WERI-Rb-1 (cell line): ENCODE measurements around the gene SEMA4G.

Experiments
- DNase-seq: peaks from one replicate; pipeline ENCODE4 v3.0.0-alpha.2; 2020
- H3K27ac ChIP-seq: fragments of 250-450 bp; sonication (Bioruptor Pico); 2 replicates; pipeline ENCODE4 v1.5.1; 2020; ENCODE audit warnings: mild to moderate bottlenecking, moderate library complexity
- H3K27me3 ChIP-seq: fragments of 250-450 bp; sonication (Bioruptor Pico); 2 replicates; pipeline ENCODE4 v1.5.1; 2021; ENCODE audit warnings: mild to moderate bottlenecking, low read depth, moderate library complexity; ENCODE audit not compliant: insufficient read depth, severe bottlenecking
- H3K36me3 ChIP-seq: fragments of 250-450 bp; sonication (Bioruptor Pico); 2 replicates; pipeline ENCODE4 v1.5.1; 2020; ENCODE audit warnings: mild to moderate bottlenecking, moderate library complexity
- H3K4me3 ChIP-seq: 2 replicates; pipeline ENCODE4 v1.5.1; 2011; ENCODE audit warnings: low read depth, mild to moderate bottlenecking, control low read depth, low read length
- H3K9me3 ChIP-seq: fragments of 250-450 bp; sonication (Bioruptor Pico); 2 replicates; pipeline ENCODE4 v1.5.1; 2021; ENCODE audit warnings: mild to moderate bottlenecking, moderate library complexity; ENCODE audit not compliant: severe bottlenecking
- CTCF ChIP-seq: IDR thresholded peaks from 2 replicates; pipeline ENCODE4 v1.5.1; 2011; ENCODE audit warnings: low read depth, mild to moderate bottlenecking, control low read depth, inconsistent platforms, low read length

The SEMA4G gene

GRCh38 chr10:101018118-101018599 lies 48.9 kb downstream of the SEMA4G start:
- no peak overlapping the region for H3K4me3 ChIP-seq
- H3K9me3 ChIP-seq, result no peaks in the 10 kb centered on the region
- no peak for TF ChIP-seq CTCF
- no peaks in the 10 kb centered on the region for H3K36me3 ChIP-seq
- no peak for DNase-seq
- H3K27ac ChIP-seq, result no peak overlapping the region
- H3K27me3 ChIP-seq, result no peaks in the 10 kb centered on the region

- DNase-seq, result peak; percentile 97
- TF ChIP-seq CTCF, result peak; percentile 95
- Histone ChIP-seq H3K9me3 (no peaks in the 10 kb centered on the region), H3K27me3 (no peaks in the 10 kb centered on the region), H3K4me3 (peak overlapping the region; percentile 11; the same call in 1 of the 2 replicates), H3K36me3 (no peaks in the 10 kb centered on the region), H3K27ac (0 out of 2 replicates have a peak overlapping the region, but pooled peaks have one; percentile 3)
These were observed 49.5 kb downstream of the SEMA4G start for GRCh38 chr10:101018600-101019439.
